ENCODE results near the gene COPG2.

COPG2 gene

DNA sequence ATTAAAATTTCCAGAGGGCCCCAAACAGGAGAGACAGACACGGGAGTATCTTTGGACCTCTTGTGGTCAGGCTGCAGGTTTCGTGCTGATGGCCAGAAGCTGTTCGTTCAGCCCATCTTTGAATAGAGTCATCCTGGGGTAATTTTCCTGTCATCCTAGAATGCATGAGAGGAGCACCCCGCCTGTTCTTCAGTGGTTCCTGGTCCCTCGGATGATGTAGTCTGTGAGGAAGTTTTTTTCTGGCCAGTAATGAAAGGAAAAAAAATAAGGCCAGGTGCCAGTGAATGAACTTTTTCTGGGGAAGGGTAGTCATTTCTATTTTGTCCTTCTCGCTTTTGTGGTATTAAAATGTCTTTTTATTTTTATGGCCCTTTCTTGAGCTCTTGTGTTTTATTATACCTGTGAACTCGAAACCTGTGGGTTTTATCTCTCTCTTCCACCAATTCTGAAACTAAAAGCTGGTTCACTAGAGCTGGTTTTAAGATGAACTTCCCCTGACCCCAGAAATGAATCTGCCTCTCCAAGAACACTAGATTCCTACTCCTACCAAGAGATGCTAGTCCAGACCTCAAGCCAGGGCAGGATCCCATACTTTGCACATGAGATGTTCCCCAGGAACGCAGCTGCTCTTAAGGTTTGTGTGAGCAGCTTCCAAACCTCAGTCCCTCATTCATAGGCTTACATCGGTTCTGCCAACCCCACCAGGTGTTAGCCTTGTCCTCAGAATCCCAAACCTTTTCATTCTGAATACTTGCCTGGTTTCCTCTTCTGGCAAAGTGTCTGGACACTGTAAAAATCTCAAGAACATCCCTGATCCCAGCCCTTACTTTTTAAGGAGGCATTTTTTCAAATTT, 192.0 kb downstream of the COPG2 start:
- DNase-seq (ENCODE audit: low read depth in 1 of 2, low spot score in 1 of 2) = no peak

DNA sequence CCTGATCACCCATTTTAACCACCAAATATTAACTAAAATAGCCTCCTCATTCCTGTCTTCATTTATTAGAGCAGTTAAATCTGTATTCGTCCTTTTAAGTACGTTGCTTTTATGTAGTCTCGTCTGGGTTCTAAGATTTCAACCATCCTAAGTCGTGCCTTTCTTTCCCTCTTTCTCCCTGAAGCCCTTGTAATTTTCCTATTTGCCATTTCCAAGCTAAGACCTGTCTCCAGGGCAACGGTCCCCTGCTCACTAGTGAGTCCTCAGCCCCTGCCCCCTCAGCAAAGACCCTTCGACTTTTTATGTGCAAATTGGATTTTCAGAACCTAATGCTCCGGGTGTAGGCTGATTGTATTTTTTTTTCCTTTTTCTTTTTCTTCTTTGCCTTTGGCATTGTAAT, 192.8 kb downstream of the COPG2 start:
- DNase-seq (ENCODE audit: low read depth in 1 of 2, low spot score in 1 of 2) = no peak

DNA sequence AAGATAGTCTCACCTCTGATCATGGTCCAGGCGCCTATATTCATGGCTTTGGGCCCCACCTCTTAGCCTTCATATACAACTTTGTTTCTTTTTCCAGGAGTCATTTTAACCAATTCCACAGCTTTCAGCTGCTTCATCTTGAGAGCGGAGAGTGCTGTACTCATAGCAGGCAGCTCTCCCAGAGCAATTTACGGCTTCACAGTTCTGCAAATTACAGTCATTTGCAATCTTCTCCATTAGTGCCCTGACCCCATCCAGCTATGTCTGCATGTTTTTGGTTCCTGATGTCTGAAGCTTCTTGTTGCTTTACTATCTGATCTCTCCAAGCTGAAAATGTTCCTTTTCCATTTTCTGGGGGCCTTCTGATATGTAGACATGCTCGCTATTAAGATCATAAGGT, 194.7 kb downstream of the COPG2 start:
- no peak for DNase-seq (ENCODE audit: low read depth in 1 of 2, low spot score in 1 of 2)

DNA sequence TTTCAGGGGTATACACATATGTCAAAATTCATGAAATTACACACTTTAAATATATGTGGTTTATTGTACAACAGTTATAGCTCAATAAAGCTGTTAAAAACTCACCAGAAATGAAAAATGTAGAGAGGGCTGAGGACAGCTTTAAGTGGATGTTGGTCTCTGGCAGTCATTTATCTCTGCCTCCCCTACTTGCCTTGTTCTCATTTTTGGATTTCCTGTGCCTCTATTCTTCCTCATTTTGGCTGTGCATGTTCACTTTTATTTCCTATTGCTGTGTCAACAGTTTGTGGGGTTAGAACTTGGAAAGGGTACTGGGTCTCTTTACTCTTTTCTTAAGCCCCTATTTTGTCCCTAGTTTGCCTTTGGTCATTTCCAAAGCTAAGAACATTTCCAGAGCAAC, 195.3 kb downstream of the COPG2 start:
- DNase-seq (ENCODE audit: low read depth in 1 of 2, low spot score in 1 of 2) = no peak

DNA sequence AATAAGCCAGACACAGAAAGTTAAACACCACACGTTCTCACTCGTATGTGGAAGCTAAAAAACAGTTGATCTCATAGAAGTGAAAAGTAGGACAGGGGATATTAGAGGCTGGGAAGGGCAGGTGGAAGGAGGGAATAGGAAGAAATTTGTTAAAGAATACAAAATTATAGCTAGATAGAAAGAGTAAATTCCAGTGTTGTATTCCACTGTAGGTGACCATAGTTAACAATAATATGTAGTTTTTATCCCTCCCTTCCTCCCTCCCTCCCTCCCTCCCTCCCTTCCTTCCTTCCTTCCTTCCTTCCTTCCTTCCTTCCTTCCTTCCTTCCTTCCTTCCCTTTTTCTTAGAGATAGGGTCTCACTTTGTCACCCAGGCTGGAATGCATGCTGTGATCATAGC, 196.6 kb downstream of the COPG2 start:
- DNase-seq (ENCODE audit: low read depth in 1 of 2, low spot score in 1 of 2) = no peak

DNA sequence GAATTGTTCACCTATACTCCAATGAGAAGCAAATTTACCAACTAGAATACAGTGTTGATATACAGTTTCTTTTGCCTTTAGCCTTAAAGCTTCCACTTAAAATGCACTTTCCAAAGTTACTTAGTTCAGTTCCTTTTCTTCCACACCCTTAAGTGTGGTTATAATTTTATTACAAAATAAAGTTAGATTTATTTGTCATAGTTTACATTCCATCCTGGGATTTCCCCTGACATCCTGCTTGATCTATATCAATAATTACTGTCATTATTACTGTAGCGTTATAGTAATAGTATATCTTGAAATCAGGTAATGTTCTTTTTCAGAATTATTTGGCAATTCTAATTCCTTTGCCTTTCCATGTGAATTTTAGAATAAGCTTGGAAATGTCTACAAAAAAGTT, 199.9 kb downstream of the COPG2 start:
- no peak for DNase-seq (ENCODE audit: low read depth in 1 of 2, low spot score in 1 of 2)

DNA sequence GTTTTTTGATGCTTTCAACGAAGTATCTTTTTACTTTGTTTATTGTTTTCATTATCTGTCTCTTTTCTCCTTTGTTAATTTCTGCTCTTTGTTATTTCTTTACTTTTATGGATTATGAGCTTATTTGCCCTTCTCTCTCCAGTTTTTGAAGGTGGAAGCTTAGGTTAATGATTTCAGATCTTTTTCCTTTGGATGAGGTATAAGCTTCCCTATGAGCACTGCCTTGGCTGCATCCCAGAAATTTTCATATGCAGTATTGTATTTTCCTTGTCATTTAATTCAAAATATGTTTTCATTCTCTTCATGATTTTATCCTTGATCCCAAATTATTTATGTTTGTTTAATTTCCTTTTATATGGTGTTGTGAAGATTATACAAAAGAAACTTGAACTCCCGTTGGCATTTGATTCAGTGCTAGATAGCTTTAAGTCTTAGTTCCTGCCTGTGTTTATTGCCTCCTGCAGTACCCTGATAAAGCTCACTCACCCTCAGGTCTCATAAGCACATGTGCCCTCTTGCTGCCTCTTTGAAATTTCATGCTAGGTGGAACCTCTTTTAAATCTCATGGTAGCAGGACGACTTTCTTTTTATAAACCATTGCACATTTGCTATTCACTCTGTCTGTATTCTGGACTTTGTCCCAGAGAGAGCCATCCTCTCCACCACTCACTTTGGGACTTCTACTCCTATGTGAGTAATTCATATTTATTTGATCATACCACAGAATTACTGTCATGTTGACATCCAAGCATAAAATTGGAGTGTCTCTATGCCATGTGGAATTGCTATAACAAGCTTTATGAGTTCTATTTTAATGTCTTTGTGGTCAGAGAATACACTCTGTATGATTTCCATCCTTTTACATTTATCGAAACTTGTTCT, 204.8 kb downstream of the COPG2 start:
- DNase-seq (ENCODE audit: low read depth in 1 of 2, low spot score in 1 of 2) = no peak

DNA sequence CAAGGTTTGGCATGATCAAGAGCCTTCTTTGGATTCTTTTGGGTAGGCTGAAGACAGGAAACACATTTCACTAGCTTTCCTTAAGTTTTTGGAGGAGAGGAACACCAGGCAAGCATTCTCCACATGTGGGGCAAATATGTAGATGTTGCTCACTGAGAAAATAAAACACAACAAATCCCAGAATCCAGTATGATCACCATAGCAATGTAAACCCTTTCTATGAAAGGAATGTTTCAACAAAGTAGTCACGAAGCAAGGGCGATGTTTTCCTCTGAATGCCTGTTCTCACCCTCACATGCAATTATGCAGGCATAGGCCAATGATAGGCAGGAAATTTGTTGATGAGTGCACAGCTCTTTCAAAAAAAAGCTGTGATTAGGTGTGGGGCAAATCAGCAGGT, 207.3 kb downstream of the COPG2 start:
- no peak for DNase-seq (ENCODE audit: low read depth in 1 of 2, low spot score in 1 of 2)

DNA sequence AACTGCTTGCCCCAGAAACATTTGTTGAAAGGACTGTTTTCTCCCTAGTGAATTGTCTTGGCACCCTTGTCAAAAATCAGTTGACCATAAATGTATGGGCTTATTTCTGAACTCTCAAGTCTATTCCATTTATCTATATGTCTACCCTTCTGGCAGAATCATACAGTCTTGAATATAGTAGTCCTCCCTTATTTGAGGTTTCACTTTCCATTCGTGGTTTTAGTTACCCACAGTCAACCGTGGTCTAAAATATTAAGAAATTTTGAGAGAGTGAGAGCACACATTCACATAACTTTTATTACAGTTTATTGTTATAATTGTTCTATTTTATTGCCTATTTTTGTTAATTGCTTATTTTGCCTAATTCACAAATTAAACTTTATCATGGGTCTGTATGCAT, 210.3 kb downstream of the COPG2 start:
- DNase-seq (ENCODE audit: low read depth in 1 of 2, low spot score in 1 of 2) = no peak

All from stimulated activated CD4-positive, alpha-beta T cell treated with anti-CD3 and anti-CD28 coated beads, Interleukin-15, amount 100 ng/mL, for 1 hour (primary cell).